Upper lobe of right lung (tissue), 1 donor: ENCODE results near the gene INPPL1. TPM values are rescaled to one million over a fixed set of nuclear protein-coding genes. Genes with fewer than 3 reads are reported as not detected.

ENCODE experiments used
- ATAC-seq: fragments of 200-7000 bp; cut with Tn5 transposase; one replicate; pipeline ENCODE4 v1.9.1; 2020; ENCODE audit warnings: mild to moderate bottlenecking, moderate library complexity
- DNase-seq: peaks from one replicate; pipeline ENCODE4 v3.0.0-alpha.2; 2020
- H3K27ac ChIP-seq: fragments of 200-600 bp; one replicate; pipeline ENCODE4 v1.8.0; 2022
- H3K27me3 ChIP-seq: fragments of 200-600 bp; one replicate; pipeline ENCODE4 v1.8.0; 2022; ENCODE audit warnings: mild to moderate bottlenecking
- H3K36me3 ChIP-seq: fragments of 200-600 bp; one replicate; pipeline ENCODE4 v1.8.0; 2022
- H3K4me1 ChIP-seq: fragments of 200-600 bp; one replicate; pipeline ENCODE4 v1.8.0; 2022
- H3K4me3 ChIP-seq: fragments of 200-600 bp; one replicate; pipeline ENCODE4 v1.8.0; 2022; ENCODE audit warnings: mild to moderate bottlenecking
- H3K9me3 ChIP-seq: fragments of 200-600 bp; one replicate; pipeline ENCODE4 v1.8.0; 2022
- intact Hi-C: fragments of 100-400 bp; cut with DNase I; formaldehyde crosslinking; loops from one replicate; pipeline ENCODE4 v1.11.0; 2022
- total RNA-seq: library from RNA; stranded (reverse); fragmentation: NEBNext Ultra II Directional; extraction: Animal tissue kit (Norgen Biotek cat#: 25700); gene quantifications from one replicate; pipeline ENCODE4 v1.2.1, GENCODE V29; 2021
- TF ChIP-seq, protein P1 (sequence below): fragments of 200-600 bp; IDR thresholded peaks from one replicate; pipeline ENCODE4 v1.8.0; 2022; ENCODE audit warnings: antibody characterized with exemption
- donor health status: DM: no; HTN: yes; CAD: no; lungs with severe emphysema.

INPPL1 gene
- total RNA-seq, 1 donor from 2014 or later, result 146 TPM

DNA sequence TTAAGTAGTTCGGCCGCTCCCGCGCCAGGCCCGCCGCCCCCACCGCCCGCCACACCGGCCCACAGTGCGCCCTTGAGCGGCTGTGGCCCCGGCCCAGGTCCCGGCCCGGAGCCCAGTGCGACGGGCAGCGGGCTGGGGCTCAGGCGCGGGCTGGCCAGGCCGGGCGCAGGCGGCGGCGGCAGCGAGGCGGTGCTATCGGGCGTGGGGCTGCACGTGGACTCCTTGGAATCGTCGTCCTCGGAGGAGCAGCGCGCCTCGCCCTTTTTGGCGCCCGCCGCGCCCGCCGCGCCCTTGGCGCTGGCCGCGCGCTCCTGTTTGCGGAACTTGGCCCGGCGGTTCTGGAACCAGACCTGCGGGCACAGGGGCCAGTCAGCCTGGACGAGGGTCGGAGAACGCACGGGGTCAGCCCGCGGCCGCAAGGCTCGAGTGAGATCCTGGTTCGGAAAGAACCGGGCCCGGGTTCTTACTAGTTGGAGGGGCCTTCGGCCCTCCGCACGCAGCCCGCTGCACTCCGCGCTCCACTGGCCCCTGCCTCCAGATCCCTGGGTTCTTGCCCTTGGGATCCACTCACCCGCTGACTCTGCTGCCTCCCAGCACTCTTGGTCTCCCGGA is 15.4 kb downstream of the INPPL1 start:
- Histone ChIP-seq H3K27me3 (peaks cover 48% of the 10 kb centered on the region), H3K4me3 (peak overlapping the region; percentile 42), H3K4me1 (peaks cover 27% of the 10 kb centered on the region), H3K27ac (no peak overlapping the region), H3K9me3 (no peaks in the 10 kb centered on the region), H3K36me3 (peaks cover 26% of the 10 kb centered on the region)
- DNase-seq (peak; percentile 84), ATAC-seq (peak; percentile 64)
- intact Hi-C loops, result no loop called here
- TF ChIP-seq, protein P1, sequence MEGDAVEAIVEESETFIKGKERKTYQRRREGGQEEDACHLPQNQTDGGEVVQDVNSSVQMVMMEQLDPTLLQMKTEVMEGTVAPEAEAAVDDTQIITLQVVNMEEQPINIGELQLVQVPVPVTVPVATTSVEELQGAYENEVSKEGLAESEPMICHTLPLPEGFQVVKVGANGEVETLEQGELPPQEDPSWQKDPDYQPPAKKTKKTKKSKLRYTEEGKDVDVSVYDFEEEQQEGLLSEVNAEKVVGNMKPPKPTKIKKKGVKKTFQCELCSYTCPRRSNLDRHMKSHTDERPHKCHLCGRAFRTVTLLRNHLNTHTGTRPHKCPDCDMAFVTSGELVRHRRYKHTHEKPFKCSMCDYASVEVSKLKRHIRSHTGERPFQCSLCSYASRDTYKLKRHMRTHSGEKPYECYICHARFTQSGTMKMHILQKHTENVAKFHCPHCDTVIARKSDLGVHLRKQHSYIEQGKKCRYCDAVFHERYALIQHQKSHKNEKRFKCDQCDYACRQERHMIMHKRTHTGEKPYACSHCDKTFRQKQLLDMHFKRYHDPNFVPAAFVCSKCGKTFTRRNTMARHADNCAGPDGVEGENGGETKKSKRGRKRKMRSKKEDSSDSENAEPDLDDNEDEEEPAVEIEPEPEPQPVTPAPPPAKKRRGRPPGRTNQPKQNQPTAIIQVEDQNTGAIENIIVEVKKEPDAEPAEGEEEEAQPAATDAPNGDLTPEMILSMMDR, result no peak

DNA sequence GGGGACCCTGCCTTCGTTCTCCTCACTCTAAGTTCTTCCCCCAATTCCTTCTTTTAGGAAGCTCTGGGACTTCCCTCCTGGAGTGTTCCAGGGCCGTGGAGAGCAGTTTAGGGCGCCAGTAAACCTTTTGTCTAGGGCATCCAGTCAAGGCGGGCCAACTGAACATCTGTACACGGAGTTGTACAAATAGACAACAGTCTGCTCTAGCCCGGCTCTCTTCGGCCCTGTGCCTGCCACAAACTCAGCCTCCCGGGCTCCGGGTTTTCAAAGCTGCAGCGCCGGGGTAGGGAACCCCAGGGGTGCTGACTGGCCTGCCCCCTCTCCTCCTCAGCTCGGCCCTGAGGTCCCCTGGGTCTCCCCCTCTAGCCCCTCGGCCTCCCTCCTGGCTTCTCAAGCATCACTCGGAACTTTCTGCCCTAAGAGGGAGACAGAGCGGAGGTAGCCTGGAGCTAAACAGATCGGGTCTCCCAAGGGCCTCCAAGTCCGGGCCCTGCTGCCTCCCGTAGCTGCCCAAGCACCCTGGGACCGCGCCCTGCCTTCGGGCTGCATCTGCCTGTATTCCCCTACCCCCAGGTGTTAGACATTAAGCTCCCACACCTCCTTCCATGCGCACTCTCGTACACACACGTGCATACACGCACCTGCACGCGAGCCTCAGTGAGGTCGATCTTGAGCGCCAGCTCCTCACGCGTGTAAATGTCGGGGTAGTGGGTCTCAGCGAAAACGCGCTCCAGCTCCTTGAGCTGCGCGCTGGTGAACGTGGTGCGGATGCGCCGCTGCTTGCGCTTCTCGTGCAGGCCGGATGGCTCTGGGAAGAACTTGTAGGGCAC is 16.1 kb downstream of the INPPL1 start:
- TF ChIP-seq, protein P1, result no peak
- no peaks in the 10 kb centered on the region for H3K9me3 ChIP-seq
- H3K36me3 ChIP-seq, result peaks cover 19% of the 10 kb centered on the region
- peaks cover 27% of the 10 kb centered on the region for H3K4me1 ChIP-seq
- no peak overlapping the region for H3K27ac ChIP-seq
- intact Hi-C loops, result no loop called here
- H3K27me3 ChIP-seq, result peaks cover 55% of the 10 kb centered on the region
- H3K4me3 ChIP-seq, result peak overlapping the region; percentile 42
- DNase-seq (peak; percentile 62), ATAC-seq (no peak)

DNA sequence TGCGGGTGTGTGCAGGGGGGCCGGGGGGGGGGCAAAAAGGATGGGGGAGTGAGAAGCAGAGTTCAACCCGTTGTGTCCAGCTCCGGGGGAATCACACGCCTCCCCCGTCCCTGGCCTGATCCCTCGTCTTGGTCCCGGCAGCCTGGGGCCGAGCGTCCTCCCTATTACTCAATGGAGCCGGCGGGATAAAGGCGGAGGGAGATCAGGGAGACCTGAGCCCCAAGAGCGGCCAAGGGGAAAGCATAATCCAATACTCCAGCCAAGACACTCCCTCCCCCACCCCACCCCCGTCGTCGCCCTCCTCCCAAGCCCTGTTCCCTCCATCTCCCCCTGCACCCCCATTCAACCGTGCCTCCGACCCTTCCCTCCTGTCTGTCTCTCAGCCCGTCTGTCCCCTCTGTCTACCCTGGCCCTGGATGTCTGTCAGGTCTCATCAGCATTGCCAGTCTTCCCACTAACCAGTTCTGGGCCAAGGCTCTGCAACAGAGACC is 16.8 kb downstream of the INPPL1 start:
- no peak overlapping the region for H3K4me3 ChIP-seq
- TF ChIP-seq, protein P1, result no peak
- peaks cover 14% of the 10 kb centered on the region for H3K36me3 ChIP-seq
- H3K9me3 ChIP-seq, result no peaks in the 10 kb centered on the region
- ATAC-seq (no peak), DNase-seq (peak; percentile 48)
- intact Hi-C loops, result no loop called here
- H3K27ac ChIP-seq, result no peak overlapping the region
- H3K4me1 ChIP-seq, result peaks cover 27% of the 10 kb centered on the region
- H3K27me3 ChIP-seq, result peaks cover 62% of the 10 kb centered on the region

DNA sequence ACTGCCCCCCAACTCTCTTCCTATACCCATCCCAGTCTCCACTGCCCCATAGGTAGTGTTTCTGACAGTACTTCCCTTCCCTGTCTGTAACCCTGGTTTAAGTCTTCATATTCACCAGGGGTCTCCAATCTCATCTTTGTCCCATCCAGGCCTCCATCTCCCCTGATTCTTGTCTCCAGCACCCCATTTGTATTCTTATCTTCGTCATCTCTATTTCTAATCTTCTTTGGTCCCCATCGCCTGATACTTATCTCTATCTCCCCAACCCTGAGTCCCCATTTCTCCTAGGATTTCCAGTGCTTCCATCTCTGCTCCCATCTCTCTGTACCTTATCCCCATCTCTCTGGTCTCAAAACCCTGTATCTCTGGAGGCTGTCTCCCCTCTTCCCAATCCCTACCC is 17.6 kb downstream of the INPPL1 start:
- H3K9me3 ChIP-seq, result no peaks in the 10 kb centered on the region
- TF ChIP-seq, protein P1, result no peak
- no peak overlapping the region for H3K27ac ChIP-seq
- peaks cover 27% of the 10 kb centered on the region for H3K4me1 ChIP-seq
- peaks cover 9% of the 10 kb centered on the region for H3K36me3 ChIP-seq
- DNase-seq, result no peak
- intact Hi-C loops, result no loop called here
- no peak overlapping the region for H3K4me3 ChIP-seq
- ATAC-seq, result no peak
- H3K27me3 ChIP-seq, result peaks cover 70% of the 10 kb centered on the region

DNA sequence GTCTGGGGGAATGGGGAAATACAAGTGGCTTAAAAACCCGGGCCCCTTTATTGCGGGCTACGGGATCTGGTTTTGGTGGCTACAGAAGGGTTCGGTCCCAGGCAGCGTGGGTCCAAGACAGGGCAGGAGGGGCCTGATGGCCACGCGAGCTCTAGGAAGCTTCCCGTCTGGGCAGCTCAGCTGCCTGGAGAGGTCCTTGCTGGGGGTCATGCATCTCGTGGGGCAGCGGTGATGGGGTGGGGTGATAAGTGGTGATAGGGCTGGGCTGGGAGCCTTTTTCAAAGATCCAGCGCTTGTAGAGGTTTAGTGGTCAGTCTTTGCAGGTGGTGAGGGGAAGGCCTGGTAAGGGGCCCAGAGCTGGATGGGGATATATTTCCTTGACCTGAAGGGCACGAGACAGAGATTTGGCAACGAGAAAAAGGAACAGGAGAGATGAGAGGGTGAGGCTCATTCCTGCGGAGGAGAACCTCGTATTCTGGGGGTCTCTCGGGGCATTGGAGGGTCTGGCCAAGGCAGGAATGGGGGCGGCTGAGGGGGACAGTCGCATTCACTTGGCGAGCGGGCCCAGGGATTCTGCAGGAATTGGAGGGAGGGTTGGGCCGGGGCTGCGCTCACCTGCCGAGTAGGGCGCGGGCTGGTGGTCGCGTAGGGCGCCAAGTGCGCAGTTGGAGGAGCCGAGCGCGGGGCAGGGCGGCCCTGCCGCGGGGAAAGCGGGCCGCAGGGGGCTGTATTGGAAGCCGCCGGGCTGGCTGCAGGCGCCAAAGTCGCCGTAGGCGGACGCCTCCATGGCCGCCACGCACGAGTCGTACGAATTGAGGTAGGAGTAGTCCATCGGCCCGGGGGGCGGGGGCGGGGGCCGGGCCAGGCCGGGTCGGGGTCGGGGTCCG is 18.8 kb downstream of the INPPL1 start:
- Histone ChIP-seq H3K4me1 (peaks cover 21% of the 10 kb centered on the region), H3K4me3 (no peak overlapping the region), H3K27me3 (peaks cover 81% of the 10 kb centered on the region), H3K9me3 (no peaks in the 10 kb centered on the region), H3K27ac (no peak overlapping the region), H3K36me3 (no peaks in the 10 kb centered on the region)
- peak; percentile 56 for DNase-seq
- intact Hi-C loops, result no loop called here
- TF ChIP-seq, protein P1, result no peak
- no peak for ATAC-seq
